NCI-H524 (cell line): ENCODE data around the gene ANKRD13B.
A peak's percentile ranks its signal among the peaks of the same experiment; 100 is the strongest.
"Not testable (repeated sequence)": the region's sequence is repeated elsewhere in the genome, so short reads cannot be mapped to it uniquely, and the experiment has no call there.

Experiments used
- DNase-seq, 2 experiments: peaks; one replicate each; lab custom pipeline; 2025; lab: John Stamatoyannopoulos, UW

ANKRD13B gene

DNA sequence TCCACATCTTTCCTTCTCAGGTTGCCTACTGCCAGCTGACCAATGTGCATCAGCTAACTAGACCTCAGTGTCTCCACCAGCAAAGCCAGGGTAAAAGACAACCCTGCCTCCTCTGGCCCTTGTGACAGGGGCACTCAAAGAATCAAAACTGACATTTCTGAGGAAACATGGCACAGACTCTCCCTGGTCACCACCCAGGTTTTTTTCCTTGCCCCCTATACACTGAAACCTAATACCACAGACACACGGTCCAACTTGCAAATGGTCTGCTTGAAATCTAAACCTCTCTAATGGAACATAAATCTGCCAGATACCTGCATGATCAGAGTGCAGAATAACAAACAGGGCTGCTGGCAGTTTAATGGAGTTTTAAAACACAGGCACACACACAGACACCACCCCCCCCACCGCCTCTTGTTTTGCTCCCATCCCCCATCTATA lies 49.3 kb downstream of the ANKRD13B start:
- peak; percentile 81 to 95 for DNase-seq

GRCh38 chr17:29643817-29644160 lies 50.9 kb downstream of the ANKRD13B start:
- peak; percentile 49 to 88 for DNase-seq

DNA sequence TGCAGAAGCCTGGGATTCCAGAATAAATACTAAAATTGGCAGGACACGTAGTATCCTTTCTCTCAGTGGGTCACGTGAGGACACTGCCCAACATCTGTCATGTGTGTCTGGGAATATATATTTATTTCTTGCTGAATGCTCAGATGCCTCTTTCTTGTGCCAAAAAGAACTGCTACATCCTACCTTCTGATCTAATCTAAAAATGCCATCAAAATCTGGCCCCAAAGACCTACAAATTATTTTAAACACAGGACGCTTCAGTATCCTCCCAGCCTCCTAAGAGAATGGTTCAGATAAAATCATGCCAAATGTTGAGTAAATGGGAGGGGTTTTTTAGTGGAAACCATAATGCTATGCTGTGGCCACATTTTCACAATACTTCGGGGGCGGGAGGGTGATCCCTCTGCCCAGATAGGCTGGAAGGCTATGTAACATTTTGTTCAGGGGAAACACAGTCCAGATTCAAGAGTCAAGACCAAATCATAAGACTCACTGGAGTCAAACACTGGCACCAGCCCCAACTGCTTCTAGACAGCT lies 52.7 kb downstream of the ANKRD13B start:
- DNase-seq: peak in 1 of 2 experiments; percentile 73

DNA sequence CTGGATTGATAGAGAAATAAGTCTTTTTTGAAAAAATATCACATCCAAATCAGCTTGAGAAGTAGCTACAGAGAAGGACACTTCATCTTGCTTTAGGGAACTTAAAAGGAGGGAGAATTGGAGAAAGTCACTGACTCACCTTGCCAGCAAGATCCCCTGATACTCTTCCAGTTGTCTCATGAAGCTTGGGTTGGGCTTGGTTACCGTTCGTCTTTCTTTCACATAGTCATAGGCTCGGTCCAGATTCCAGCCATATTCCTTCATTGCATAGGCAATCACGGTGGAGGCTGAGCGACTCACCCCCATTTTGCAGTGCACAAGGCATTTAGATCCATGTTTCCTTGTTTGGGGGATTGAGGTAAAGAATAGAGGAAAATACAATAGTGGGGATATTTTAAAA lies 55.1 kb downstream of the ANKRD13B start:
- DNase-seq: no peak

DNA sequence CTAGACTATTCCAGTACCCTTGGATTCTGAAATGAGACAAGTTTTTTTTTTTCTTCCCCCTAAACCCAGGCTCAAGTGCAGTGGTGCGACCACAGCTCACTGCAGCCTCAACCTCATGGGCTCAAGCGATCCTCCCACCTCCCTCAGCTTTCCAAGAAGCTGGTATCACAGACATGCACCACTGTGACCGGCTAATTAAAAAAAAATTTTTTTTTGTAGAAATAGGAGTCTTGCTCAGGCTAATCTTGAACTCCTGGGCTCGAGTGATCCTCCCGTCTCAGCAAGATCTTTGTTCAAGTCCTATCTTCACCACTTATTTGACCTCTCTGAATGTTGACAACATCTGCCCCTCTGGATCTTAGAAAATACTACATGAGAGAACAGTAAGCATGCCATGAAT lies 56.4 kb downstream of the ANKRD13B start:
- no peak for DNase-seq

DNA sequence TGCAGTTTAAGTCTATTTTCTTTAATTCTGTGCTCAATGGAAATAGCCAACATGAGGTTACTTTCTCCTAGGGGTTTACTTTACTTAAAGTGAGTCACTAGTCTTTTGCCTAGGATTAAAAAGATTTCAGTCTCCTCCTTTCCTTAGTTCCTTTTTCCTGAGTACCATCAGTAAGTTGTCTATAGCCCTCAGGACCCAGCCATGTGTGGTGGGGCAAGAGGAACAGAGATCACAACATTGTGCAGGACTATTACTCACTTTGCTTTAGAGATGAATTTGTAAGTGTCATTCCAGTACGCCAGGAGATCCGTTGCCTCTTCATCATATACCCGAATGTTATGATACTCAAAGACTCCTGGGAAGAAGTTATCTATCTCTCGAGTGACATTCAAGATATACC lies 57.5 kb downstream of the ANKRD13B start:
- no peak for DNase-seq

DNA sequence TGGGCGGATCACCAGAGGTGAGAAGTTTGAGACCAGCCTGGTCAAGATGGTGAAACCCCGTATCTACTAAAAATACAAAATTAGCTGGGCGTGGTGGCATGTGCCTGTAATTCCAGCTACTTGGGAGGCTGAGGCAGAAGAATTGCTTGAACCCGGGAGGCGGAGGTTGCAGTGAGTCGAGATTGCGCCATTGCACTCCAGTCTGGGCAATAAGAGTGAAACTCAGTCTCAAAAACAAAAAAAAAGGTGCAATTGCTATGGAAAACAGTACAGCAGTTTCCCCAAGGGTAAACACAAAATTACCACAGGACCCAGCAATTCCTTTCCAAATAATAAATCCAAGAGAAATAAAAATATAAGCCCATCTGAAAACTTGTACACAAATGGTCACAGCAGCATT lies 59.0 kb downstream of the ANKRD13B start:
- not testable (repeated sequence) for DNase-seq

DNA sequence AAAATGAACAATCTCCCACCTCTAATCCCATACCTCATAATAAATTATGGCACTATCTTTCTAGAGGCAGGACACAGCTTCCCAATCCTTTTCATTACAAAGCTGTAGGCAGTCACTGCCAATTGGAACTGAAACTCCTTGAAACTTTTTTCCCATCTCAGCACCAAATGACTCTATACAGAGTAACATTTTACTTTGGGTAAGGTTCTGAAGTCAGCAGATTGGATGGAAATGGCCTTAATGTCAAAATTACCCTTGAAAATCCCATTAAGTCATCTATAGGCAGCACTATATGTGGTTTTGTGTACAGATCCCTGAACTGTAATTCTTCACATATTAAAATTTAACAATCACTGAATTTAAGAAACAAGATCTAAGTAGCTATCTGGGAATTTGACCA lies 60.0 kb downstream of the ANKRD13B start:
- no peak for DNase-seq

- DNase-seq: peak in 1 of 2 experiments; percentile 31
Measured at GRCh38 chr17:29653995-29654714, 61.2 kb downstream of the ANKRD13B start.

- DNase-seq: no peak
Measured at GRCh38 chr17:29655323-29655722, 62.4 kb downstream of the ANKRD13B start.

DNA sequence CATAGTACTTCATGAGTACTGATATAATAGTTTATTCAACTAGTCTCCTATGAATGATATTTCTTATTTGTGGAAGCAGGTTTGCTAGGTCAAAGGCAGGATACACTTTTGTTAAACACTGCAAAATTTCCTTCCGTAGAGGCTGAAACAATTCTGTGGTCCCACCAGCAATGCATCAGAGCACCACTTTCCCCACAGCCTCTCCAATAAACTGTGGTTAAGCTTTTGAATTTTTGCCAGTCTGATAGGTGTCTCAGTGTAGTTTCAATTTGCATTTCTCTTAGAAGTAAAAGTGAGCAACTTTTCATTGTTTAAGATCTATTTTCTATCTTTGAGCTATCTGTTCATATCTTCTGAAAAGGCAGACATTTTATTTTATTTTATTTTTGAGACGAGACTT lies 66.2 kb downstream of the ANKRD13B start:
- no peak for DNase-seq

- peak; percentile 48 to 77 for DNase-seq
Measured at GRCh38 chr17:29661213-29661612, 68.3 kb downstream of the ANKRD13B start.

DNA sequence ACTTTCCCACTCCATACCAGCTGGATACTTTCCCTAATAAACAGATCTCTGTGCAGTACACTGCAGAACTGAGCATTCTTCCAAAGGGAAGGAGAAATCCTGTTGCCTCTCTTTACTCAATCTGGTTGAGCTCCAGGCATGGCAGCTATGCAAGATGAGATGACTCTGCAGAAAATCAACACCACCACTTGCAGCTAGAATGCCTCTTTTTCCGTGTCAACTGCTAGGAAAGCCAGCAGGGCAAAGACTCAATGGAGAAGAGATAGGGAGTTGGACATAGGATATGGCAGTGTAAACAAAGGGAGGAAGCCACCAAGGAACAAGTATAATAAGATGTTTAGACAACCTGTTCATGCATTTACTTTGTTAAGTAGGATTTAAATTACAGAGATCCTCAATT lies 70.2 kb downstream of the ANKRD13B start:
- no peak for DNase-seq
